ENCODE results near the gene TNS4. TPM values are rescaled to one million over a fixed set of nuclear protein-coding genes. Genes with fewer than 3 reads are reported as not detected.

The TNS4 gene
- total and polyA plus RNA-seq, 4 donors: 0.29 TPM; not detected in 3

- Histone ChIP-seq H3K4me3 (ENCODE audit: low read depth, low read length) (no peak overlapping the region), H3K27me3 (ENCODE audit: control insufficient read depth, insufficient read depth, low read length) (no peaks in the 10 kb centered on the region), H3K27ac (ENCODE audit: low read depth, low read length) (no peak overlapping the region), H3K4me1 (ENCODE audit: control insufficient read depth, insufficient read depth, low read length) (peaks cover 23% of the 10 kb centered on the region), H3K9me3 (ENCODE audit: control insufficient read depth, insufficient read depth, low read length) (no peaks in the 10 kb centered on the region), H3K36me3 (ENCODE audit: control insufficient read depth, insufficient read depth, low read length) (no peaks in the 10 kb centered on the region)
- no peak for DNase-seq (ENCODE audit: low read depth in 4 of 6, low spot score in 6 of 6)
- 86% methylated on average over 12 of the region's 13 CpGs for WGBS (ENCODE audit: insufficient coverage)
Measured at GRCh38 chr17:40478486-40478885, 22.9 kb downstream of the TNS4 start.

- WGBS (ENCODE audit: insufficient coverage): 100% methylated on average over 1 of the region's 1 CpG
- no peak overlapping the region for H3K4me3 ChIP-seq (ENCODE audit: low read depth, low read length)
Measured at GRCh38 chr17:40477796-40478195, 23.6 kb downstream of the TNS4 start.

DNA sequence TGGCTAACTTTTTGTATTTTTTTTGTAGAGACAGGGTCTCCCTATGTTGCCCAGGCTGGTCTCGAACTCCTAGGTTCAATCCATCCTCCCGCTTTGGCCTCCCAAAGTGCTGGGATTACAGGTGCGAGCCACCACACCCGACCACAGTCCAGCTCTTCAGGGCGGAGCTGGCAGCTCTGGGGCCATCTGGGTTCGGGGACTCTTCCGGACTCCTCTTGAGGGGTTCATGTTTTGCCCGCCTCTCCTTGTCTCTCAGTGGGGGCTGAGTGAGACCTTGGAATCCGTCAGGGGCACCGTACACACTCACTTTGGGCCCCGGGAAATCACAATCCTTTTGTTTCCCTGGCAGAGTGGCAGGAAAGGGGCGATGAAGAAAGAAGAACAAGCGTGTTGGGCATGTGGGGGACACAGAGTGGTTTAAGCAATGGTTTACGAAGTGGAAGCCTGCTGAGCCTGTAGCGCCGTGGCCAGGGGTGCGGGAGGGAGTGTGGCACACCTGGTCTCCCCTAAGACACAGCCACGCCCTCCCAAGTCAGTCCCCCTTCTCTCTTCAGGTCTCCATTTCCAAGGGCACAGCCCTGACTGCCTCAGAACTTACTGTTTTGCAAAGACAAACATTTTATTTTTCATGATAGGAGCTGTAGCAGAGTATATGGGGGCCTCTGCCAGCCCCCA lies 26.1 kb downstream of the TNS4 start:
- Histone ChIP-seq H3K27ac (ENCODE audit: low read depth, low read length) (peak overlapping the region; percentile 61), H3K36me3 (ENCODE audit: control insufficient read depth, insufficient read depth, low read length) (no peaks in the 10 kb centered on the region), H3K4me3 (ENCODE audit: low read depth, low read length) (no peak overlapping the region), H3K4me1 (ENCODE audit: control insufficient read depth, insufficient read depth, low read length) (peaks cover 27% of the 10 kb centered on the region), H3K9me3 (ENCODE audit: control insufficient read depth, insufficient read depth, low read length) (peaks cover 2% of the 10 kb centered on the region), H3K27me3 (ENCODE audit: control insufficient read depth, insufficient read depth, low read length) (no peaks in the 10 kb centered on the region)
- 95% methylated on average over 17 of the region's 18 CpGs for WGBS (ENCODE audit: insufficient coverage)
- DNase-seq (ENCODE audit: low read depth in 4 of 6, low spot score in 6 of 6): no peak

More at GRCh38 chr17:40477796-40478195, 23.6 kb downstream of the TNS4 start:
- Histone ChIP-seq H3K4me1 (ENCODE audit: control insufficient read depth, insufficient read depth, low read length) (peaks cover 23% of the 10 kb centered on the region), H3K36me3 (ENCODE audit: control insufficient read depth, insufficient read depth, low read length) (no peaks in the 10 kb centered on the region), H3K9me3 (ENCODE audit: control insufficient read depth, insufficient read depth, low read length) (no peaks in the 10 kb centered on the region), H3K27me3 (ENCODE audit: control insufficient read depth, insufficient read depth, low read length) (no peaks in the 10 kb centered on the region), H3K27ac (ENCODE audit: low read depth, low read length) (no peak overlapping the region)
- no peak for DNase-seq (ENCODE audit: low read depth in 4 of 6, low spot score in 6 of 6)

DNA sequence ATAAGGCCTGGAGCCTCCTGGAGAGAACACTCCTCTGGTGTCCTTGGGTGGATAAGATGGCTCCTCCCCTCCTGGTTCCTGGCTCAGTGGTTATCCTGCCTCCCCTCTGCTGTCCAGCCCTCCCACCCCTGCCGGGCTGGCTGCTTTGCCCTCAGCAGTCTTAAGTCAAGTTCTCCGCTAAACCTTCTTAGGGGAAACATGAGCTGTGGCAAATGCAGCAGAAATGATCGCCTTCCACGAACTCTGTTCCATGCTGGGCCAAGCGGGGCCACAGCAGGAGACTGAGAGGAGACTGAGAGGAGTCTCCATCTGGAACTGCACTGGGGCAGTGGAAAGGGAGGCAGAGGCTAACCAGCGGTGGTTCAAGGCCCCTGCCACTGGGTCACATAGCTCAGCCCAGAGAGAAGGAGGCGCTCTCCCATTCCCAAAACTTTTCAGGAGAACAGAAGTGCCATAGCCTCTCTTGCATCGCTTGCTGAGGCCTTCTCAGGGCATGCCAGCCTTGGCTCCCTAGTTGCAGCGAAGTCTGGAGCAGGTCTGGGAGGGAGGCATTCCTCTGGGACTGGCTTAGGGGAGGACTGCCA lies 26.9 kb downstream of the TNS4 start:
- WGBS (ENCODE audit: insufficient coverage): 67% methylated on average over 8 of the region's 9 CpGs
- DNase-seq (ENCODE audit: low read depth in 4 of 6, low spot score in 6 of 6): no peak
- no peak overlapping the region for H3K4me3 ChIP-seq (ENCODE audit: low read depth, low read length)
- no peak overlapping the region for H3K27ac ChIP-seq (ENCODE audit: low read depth, low read length)
- no peaks in the 10 kb centered on the region for H3K27me3 ChIP-seq (ENCODE audit: control insufficient read depth, insufficient read depth, low read length)
- H3K4me1 ChIP-seq (ENCODE audit: control insufficient read depth, insufficient read depth, low read length): peaks cover 27% of the 10 kb centered on the region
- H3K36me3 ChIP-seq (ENCODE audit: control insufficient read depth, insufficient read depth, low read length): no peaks in the 10 kb centered on the region
- peaks cover 2% of the 10 kb centered on the region for H3K9me3 ChIP-seq (ENCODE audit: control insufficient read depth, insufficient read depth, low read length)

DNA sequence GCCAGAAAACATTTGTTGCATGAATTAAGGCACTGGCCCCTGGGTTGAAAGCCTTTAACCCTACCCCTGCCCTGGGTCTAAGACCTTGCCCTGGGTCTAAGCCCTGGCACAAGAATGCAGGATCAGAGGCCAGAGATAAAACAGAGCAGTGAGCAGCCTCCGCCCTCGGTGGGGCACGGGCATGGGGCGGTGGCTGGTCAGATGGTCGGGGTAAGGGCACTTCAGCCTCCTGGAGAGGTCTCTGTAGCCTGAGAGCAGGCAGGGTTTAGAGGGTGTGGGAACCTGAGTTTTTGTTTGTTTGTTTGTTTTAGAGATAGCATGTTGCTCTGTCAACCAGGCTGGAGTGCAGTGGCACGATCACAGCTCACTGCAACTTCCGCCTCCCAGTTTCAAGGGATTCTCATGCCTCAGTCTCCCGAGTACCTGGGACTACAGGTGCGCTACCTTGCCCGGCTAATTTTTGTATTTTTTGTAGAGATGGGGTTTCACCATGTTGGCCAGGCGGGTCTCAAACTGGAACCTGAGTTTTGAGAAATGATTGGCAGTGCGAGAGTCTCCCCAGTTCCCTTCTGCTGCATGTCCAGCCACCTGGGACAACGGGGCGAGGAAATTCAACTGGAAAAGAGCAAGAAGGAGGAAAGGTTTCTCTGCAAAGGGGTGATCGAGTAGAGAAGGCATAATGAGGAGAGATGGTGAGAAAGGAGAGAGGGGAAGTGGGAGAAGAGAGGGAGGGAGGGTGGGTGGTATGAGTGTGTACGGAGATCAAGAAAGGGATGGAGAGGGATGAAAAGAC lies 27.7 kb downstream of the TNS4 start:
- Histone ChIP-seq H3K4me1 (ENCODE audit: control insufficient read depth, insufficient read depth, low read length) (peaks cover 27% of the 10 kb centered on the region), H3K36me3 (ENCODE audit: control insufficient read depth, insufficient read depth, low read length) (no peaks in the 10 kb centered on the region), H3K27me3 (ENCODE audit: control insufficient read depth, insufficient read depth, low read length) (no peaks in the 10 kb centered on the region), H3K27ac (ENCODE audit: low read depth, low read length) (no peak overlapping the region), H3K9me3 (ENCODE audit: control insufficient read depth, insufficient read depth, low read length) (peaks cover 2% of the 10 kb centered on the region), H3K4me3 (ENCODE audit: low read depth, low read length) (no peak overlapping the region)
- WGBS (ENCODE audit: insufficient coverage): 91% methylated on average over 16 of the region's 16 CpGs
- DNase-seq (ENCODE audit: low read depth in 4 of 6, low spot score in 6 of 6): no peak

GRCh38 chr17:40472733-40473452 lies 28.5 kb downstream of the TNS4 start:
- H3K4me1 ChIP-seq (ENCODE audit: control insufficient read depth, insufficient read depth, low read length): peaks cover 27% of the 10 kb centered on the region
- no peaks in the 10 kb centered on the region for H3K27me3 ChIP-seq (ENCODE audit: control insufficient read depth, insufficient read depth, low read length)
- peaks cover 2% of the 10 kb centered on the region for H3K9me3 ChIP-seq (ENCODE audit: control insufficient read depth, insufficient read depth, low read length)
- no peaks in the 10 kb centered on the region for H3K36me3 ChIP-seq (ENCODE audit: control insufficient read depth, insufficient read depth, low read length)
- DNase-seq (ENCODE audit: low read depth in 4 of 6, low spot score in 6 of 6): no peak
- 100% methylated on average over 2 of the region's 3 CpGs for WGBS (ENCODE audit: insufficient coverage)
- no peak overlapping the region for H3K27ac ChIP-seq (ENCODE audit: low read depth, low read length)
- H3K4me3 ChIP-seq (ENCODE audit: low read depth, low read length): no peak overlapping the region

- peaks cover 2% of the 10 kb centered on the region for H3K9me3 ChIP-seq (ENCODE audit: control insufficient read depth, insufficient read depth, low read length)
- no peak overlapping the region for H3K4me3 ChIP-seq (ENCODE audit: low read depth, low read length)
- H3K4me1 ChIP-seq (ENCODE audit: control insufficient read depth, insufficient read depth, low read length): peaks cover 27% of the 10 kb centered on the region
- peak overlapping the region; percentile 63 for H3K27ac ChIP-seq (ENCODE audit: low read depth, low read length)
- H3K27me3 ChIP-seq (ENCODE audit: control insufficient read depth, insufficient read depth, low read length): no peaks in the 10 kb centered on the region
- WGBS (ENCODE audit: insufficient coverage): 97% methylated on average over 4 of the region's 6 CpGs
- H3K36me3 ChIP-seq (ENCODE audit: control insufficient read depth, insufficient read depth, low read length): no peaks in the 10 kb centered on the region
- DNase-seq (ENCODE audit: low read depth in 4 of 6, low spot score in 6 of 6): no peak
Measured at GRCh38 chr17:40471846-40472732, 29.3 kb downstream of the TNS4 start.

DNA sequence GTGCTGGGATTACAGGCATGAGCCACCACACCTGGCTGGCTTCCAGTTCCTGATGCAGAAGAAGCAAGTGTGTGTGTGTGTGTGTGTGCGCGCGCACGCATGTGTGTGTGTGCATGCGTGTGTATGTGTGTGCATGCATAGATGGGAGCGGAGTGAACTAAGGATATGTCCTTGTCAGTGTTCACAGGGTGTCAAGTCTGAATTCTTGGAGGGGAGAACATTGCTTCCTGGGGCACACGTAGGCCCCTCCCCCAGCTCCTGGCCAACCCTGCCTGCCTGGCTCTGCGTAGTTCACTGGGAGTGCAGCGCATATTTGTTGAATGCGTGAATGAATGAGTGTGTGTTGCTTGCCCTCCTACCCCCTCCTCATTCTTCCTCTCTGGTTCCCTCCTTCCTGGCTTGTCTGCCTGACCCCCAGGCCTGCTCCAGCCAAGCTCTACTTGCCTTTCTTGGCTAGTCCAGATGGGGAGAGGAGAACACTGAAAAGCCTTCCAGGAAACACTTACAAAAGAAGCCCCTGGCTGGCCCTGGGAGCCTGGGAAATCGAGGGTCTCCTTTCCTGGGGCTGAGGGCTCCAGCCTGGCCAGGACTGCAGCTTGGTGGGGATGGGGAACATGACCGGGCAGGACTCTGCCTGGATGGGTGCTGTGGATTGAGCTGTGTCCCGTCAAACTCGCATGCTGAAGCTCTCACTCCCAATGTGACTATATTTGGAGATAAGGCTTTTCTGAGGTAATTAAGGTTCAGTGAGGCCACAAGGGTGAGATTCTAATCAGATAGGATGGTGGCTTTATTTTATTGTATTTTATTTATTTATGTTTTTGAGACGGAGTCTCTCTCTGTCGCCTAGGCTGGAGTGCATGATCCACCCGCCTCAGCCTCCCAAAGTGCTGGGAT lies 30.2 kb downstream of the TNS4 start:
- Histone ChIP-seq H3K27me3 (ENCODE audit: control insufficient read depth, insufficient read depth, low read length) (no peaks in the 10 kb centered on the region), H3K27ac (ENCODE audit: low read depth, low read length) (peak overlapping the region; percentile 63), H3K36me3 (ENCODE audit: control insufficient read depth, insufficient read depth, low read length) (no peaks in the 10 kb centered on the region), H3K4me3 (ENCODE audit: low read depth, low read length) (no peak overlapping the region), H3K9me3 (ENCODE audit: control insufficient read depth, insufficient read depth, low read length) (peaks cover 2% of the 10 kb centered on the region), H3K4me1 (ENCODE audit: control insufficient read depth, insufficient read depth, low read length) (peaks cover 23% of the 10 kb centered on the region)
- DNase-seq (ENCODE audit: low read depth in 4 of 6, low spot score in 6 of 6): no peak
- WGBS (ENCODE audit: insufficient coverage): 95% methylated on average over 8 of the region's 17 CpGs
